ENCODE results near the gene TBRG1. TPM values are rescaled to one million over a fixed set of nuclear protein-coding genes. Genes with fewer than 3 reads are reported as not detected.

TBRG1 gene
- total and polyA plus RNA-seq, 2 of the 8 experiments (the other 6 are each of a cell fraction or from before 2014, with no cell fraction given), result 16.3 to 26.7 TPM

DNA sequence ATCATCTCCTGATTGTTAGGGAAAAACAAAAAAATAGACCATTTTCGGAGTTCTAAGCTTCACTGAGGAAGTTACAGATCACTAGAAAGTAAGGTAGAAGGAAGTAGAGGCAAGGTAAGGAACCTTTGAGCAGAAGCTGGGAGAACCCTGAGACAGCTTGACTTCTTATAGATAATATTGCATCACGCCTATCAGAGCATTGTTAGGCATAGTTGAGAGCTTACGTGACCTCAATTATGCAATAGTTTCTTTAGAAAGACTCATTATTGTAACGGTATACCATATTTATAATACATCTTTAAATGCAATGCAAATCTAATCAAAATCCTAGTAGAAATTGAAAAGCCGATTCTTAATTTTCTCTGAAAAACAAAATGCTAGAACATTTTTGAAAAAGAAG is 4.9 kb downstream of the TBRG1 start (continued):
- TF ChIP-seq, protein P1, sequence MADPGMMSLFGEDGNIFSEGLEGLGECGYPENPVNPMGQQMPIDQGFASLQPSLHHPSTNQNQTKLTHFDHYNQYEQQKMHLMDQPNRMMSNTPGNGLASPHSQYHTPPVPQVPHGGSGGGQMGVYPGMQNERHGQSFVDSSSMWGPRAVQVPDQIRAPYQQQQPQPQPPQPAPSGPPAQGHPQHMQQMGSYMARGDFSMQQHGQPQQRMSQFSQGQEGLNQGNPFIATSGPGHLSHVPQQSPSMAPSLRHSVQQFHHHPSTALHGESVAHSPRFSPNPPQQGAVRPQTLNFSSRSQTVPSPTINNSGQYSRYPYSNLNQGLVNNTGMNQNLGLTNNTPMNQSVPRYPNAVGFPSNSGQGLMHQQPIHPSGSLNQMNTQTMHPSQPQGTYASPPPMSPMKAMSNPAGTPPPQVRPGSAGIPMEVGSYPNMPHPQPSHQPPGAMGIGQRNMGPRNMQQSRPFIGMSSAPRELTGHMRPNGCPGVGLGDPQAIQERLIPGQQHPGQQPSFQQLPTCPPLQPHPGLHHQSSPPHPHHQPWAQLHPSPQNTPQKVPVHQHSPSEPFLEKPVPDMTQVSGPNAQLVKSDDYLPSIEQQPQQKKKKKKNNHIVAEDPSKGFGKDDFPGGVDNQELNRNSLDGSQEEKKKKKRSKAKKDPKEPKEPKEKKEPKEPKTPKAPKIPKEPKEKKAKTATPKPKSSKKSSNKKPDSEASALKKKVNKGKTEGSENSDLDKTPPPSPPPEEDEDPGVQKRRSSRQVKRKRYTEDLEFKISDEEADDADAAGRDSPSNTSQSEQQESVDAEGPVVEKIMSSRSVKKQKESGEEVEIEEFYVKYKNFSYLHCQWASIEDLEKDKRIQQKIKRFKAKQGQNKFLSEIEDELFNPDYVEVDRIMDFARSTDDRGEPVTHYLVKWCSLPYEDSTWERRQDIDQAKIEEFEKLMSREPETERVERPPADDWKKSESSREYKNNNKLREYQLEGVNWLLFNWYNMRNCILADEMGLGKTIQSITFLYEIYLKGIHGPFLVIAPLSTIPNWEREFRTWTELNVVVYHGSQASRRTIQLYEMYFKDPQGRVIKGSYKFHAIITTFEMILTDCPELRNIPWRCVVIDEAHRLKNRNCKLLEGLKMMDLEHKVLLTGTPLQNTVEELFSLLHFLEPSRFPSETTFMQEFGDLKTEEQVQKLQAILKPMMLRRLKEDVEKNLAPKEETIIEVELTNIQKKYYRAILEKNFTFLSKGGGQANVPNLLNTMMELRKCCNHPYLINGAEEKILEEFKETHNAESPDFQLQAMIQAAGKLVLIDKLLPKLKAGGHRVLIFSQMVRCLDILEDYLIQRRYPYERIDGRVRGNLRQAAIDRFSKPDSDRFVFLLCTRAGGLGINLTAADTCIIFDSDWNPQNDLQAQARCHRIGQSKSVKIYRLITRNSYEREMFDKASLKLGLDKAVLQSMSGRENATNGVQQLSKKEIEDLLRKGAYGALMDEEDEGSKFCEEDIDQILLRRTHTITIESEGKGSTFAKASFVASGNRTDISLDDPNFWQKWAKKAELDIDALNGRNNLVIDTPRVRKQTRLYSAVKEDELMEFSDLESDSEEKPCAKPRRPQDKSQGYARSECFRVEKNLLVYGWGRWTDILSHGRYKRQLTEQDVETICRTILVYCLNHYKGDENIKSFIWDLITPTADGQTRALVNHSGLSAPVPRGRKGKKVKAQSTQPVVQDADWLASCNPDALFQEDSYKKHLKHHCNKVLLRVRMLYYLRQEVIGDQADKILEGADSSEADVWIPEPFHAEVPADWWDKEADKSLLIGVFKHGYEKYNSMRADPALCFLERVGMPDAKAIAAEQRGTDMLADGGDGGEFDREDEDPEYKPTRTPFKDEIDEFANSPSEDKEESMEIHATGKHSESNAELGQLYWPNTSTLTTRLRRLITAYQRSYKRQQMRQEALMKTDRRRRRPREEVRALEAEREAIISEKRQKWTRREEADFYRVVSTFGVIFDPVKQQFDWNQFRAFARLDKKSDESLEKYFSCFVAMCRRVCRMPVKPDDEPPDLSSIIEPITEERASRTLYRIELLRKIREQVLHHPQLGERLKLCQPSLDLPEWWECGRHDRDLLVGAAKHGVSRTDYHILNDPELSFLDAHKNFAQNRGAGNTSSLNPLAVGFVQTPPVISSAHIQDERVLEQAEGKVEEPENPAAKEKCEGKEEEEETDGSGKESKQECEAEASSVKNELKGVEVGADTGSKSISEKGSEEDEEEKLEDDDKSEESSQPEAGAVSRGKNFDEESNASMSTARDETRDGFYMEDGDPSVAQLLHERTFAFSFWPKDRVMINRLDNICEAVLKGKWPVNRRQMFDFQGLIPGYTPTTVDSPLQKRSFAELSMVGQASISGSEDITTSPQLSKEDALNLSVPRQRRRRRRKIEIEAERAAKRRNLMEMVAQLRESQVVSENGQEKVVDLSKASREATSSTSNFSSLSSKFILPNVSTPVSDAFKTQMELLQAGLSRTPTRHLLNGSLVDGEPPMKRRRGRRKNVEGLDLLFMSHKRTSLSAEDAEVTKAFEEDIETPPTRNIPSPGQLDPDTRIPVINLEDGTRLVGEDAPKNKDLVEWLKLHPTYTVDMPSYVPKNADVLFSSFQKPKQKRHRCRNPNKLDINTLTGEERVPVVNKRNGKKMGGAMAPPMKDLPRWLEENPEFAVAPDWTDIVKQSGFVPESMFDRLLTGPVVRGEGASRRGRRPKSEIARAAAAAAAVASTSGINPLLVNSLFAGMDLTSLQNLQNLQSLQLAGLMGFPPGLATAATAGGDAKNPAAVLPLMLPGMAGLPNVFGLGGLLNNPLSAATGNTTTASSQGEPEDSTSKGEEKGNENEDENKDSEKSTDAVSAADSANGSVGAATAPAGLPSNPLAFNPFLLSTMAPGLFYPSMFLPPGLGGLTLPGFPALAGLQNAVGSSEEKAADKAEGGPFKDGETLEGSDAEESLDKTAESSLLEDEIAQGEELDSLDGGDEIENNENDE (IDR thresholded peaks at IDR 0.05; ENCODE audit: insufficient replicate concordance, low read length), result no peak
- TF ChIP-seq TAF1 (IDR thresholded peaks at IDR 0.05; ENCODE audit: low read depth, low read length) (no peak), ZNF274 (IDR thresholded peaks at IDR 0.05; ENCODE audit: borderline replicate concordance, extremely low read depth, low read length) (no peak), ASH2L (IDR thresholded peaks at IDR 0.05; ENCODE audit: low read length) (no peak), SP2 (IDR thresholded peaks at IDR 0.05; ENCODE audit: low read length) (no peak), CBX8 (IDR thresholded peaks at IDR 0.05; ENCODE audit: borderline replicate concordance, low read depth, low read length) (no peak), HDAC2 (IDR thresholded peaks at IDR 0.05; ENCODE audit: borderline replicate concordance in 1 of 2, low read depth in 2 of 2, low read length in 2 of 2) (no peak), PHF8 (conservative IDR thresholded peaks at IDR 0.05; ENCODE audit: low read depth, low read length) (no peak)
- TF ChIP-seq, protein P2, sequence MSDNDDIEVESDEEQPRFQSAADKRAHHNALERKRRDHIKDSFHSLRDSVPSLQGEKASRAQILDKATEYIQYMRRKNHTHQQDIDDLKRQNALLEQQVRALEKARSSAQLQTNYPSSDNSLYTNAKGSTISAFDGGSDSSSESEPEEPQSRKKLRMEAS (IDR thresholded peaks at IDR 0.05), result no peak
- TF ChIP-seq, protein P3, sequence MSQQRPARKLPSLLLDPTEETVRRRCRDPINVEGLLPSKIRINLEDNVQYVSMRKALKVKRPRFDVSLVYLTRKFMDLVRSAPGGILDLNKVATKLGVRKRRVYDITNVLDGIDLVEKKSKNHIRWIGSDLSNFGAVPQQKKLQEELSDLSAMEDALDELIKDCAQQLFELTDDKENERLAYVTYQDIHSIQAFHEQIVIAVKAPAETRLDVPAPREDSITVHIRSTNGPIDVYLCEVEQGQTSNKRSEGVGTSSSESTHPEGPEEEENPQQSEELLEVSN (IDR thresholded peaks at IDR 0.05), result no peak

All from H1 (cell line).